GM20431 (cell line): Measurements from ENCODE around the gene OR7D4.
"Not testable (repeated sequence)": the region's sequence is repeated elsewhere in the genome, so short reads cannot be mapped to it uniquely, and the experiment has no call there.

Experiments used
- in situ Hi-C: fragments of 300-500 bp; cut with MseI, MboI; formaldehyde crosslinking; loops from one replicate; pipeline ENCODE4 v1.15.0; 2020; ENCODE audit warnings: low sequenced_read_pairs; ENCODE audit not compliant: unreplicated experiment

The OR7D4 gene

GRCh38 chr19:9219489-9219888 is at the start of gene OR7D4:
Gene OR7D4, minus strand, starts transcription at chr19:9219589. Its CDS starts 4,752 bp downstream, at chr19:9214837.
- in situ Hi-C loops: no loop called here

- in situ Hi-C loops: no loop called here
Measured at GRCh38 chr19:9251236-9251635, 31.8 kb upstream of the OR7D4 start.

- in situ Hi-C loops: no loop called here
Measured at GRCh38 chr19:9250630-9251029, 31.2 kb upstream of the OR7D4 start, which contains the start of gene OR7E24. Gene OR7E24, plus strand, starts transcription at chr19:9250930. Its CDS starts 114 bp downstream, at chr19:9251044.

GRCh38 chr19:9205501-9206113 is 13.8 kb downstream of the OR7D4 start:
- in situ Hi-C loops: loop anchor here (10.0 kb wide), 1 partner anchor 589 kb away; no protein-coding TSS in a partner anchor

- in situ Hi-C loops: not testable (repeated sequence)
Measured at GRCh38 chr19:9198044-9198443, 21.3 kb downstream of the OR7D4 start.

- in situ Hi-C loops: no loop called here
Measured at GRCh38 chr19:9189535-9189934, 29.9 kb downstream of the OR7D4 start.

GRCh38 chr19:9187191-9187590 is 32.2 kb downstream of the OR7D4 start:
- in situ Hi-C loops: no loop called here

- in situ Hi-C loops: no loop called here
Measured at GRCh38 chr19:9183000-9183399, 36.4 kb downstream of the OR7D4 start.

- in situ Hi-C loops: no loop called here
Measured at GRCh38 chr19:9178901-9179300, 40.5 kb downstream of the OR7D4 start, which contains the start of gene OR7D2. Gene OR7D2, plus strand, starts transcription at chr19:9178979. Its CDS starts 6,803 bp downstream, at chr19:9185782.

- in situ Hi-C loops: no loop called here
Measured at GRCh38 chr19:9175326-9175725, 44.1 kb downstream of the OR7D4 start.

GRCh38 chr19:9171393-9171991 is 47.9 kb downstream of the OR7D4 start:
- in situ Hi-C loops: no loop called here

GRCh38 chr19:9166846-9167245 is 52.5 kb downstream of the OR7D4 start:
- in situ Hi-C loops: no loop called here

- in situ Hi-C loops: no loop called here
Measured at GRCh38 chr19:9165261-9165660, 54.1 kb downstream of the OR7D4 start.

- in situ Hi-C loops: no loop called here
Measured at GRCh38 chr19:9161427-9161826, 58.0 kb downstream of the OR7D4 start.
